Lower leg skin (tissue), 3 donors: Measurements from ENCODE around the gene TPRN.

Source experiments
- CTCF ChIP-seq, 3 donors: fragments of 450-650 bp; IDR thresholded peaks; one replicate each; pipeline ENCODE4 v1.5.1; 2016; ENCODE audit warnings: antibody characterized with exemption in 3 of 3, mild to moderate bottlenecking in 3 of 3, moderate library complexity in 2 of 3
- POLR2A ChIP-seq, 2 donors: fragments of 450-650 bp; IDR thresholded peaks; one replicate each; pipeline ENCODE4 v1.6.1; 2016 to 2017; ENCODE audit warnings: antibody characterized with exemption in 2 of 2, mild to moderate bottlenecking in 1 of 2, moderate library complexity in 1 of 2

GRCh38 chr9:137158625-137159024 is 41.9 kb downstream of the TPRN start:
- TF ChIP-seq POLR2A (IDR thresholded peaks at IDR 0.05) (no peak), CTCF (IDR thresholded peaks at IDR 0.05) (no peak)
